Measurements from ENCODE around the gene TMC5.

Gene TMC5

GRCh38 chr16:19523559-19524355 is 106.1 kb downstream of the TMC5 start, which contains the start of gene CCP110:
TSS of gene CCP110 (plus strand) at chr16:19523942. CDS start at chr16:19527882, 3,940 bp downstream.
- DNase-seq, result peak; percentile 89 to 92 (median 91)
- H3K27me3 ChIP-seq (replicated peaks; ENCODE audit: control insufficient read depth, insufficient read depth, low read length, poor library complexity, severe bottlenecking), result no peaks in the 10 kb centered on the region
- H3K4me1 ChIP-seq (ENCODE audit: control insufficient read depth, insufficient read depth, low read length, poor library complexity, severe bottlenecking), result peaks cover 21% of the 10 kb centered on the region
- H3K36me3 ChIP-seq (ENCODE audit: control insufficient read depth, insufficient read depth, low read length), result peaks cover 2% of the 10 kb centered on the region
- no peaks in the 10 kb centered on the region for H3K9me3 ChIP-seq (ENCODE audit: control insufficient read depth, low read length)
- peak within 1 kb of the TSS; percentile 98 for H3K4me3 ChIP-seq (ENCODE audit: insufficient read depth, low read depth, low read length, poor library complexity, severe bottlenecking)
- peak within 1 kb of the TSS; percentile 67 for H3K27ac ChIP-seq (ENCODE audit: insufficient read depth, low read length, poor library complexity, severe bottlenecking)

DNA sequence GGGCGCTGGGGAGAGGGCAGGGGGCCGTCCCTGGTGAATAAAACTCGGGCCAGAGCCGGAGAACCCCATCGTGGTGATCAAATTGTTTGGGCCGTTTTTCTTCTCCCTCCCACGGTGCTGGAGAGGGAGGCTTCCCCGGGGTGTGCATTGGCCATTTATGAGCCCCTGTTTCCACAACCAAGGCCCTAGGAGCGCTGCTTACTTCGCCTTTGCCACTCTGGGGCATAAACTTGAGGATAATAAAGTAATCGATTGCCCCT is 106.6 kb downstream of the TMC5 start:
- Histone ChIP-seq H3K4me1 (ENCODE audit: control insufficient read depth, insufficient read depth, low read length, poor library complexity, severe bottlenecking) (peaks cover 21% of the 10 kb centered on the region), H3K9me3 (ENCODE audit: control insufficient read depth, low read length) (no peaks in the 10 kb centered on the region), H3K27ac (ENCODE audit: insufficient read depth, low read length, poor library complexity, severe bottlenecking) (peak overlapping the region; percentile 67), H3K36me3 (ENCODE audit: control insufficient read depth, insufficient read depth, low read length) (peaks cover 8% of the 10 kb centered on the region), H3K4me3 (ENCODE audit: insufficient read depth, low read depth, low read length, poor library complexity, severe bottlenecking) (peak overlapping the region; percentile 98), H3K27me3 (replicated peaks; ENCODE audit: control insufficient read depth, insufficient read depth, low read length, poor library complexity, severe bottlenecking) (no peaks in the 10 kb centered on the region)
- DNase-seq, result no peak

DNA sequence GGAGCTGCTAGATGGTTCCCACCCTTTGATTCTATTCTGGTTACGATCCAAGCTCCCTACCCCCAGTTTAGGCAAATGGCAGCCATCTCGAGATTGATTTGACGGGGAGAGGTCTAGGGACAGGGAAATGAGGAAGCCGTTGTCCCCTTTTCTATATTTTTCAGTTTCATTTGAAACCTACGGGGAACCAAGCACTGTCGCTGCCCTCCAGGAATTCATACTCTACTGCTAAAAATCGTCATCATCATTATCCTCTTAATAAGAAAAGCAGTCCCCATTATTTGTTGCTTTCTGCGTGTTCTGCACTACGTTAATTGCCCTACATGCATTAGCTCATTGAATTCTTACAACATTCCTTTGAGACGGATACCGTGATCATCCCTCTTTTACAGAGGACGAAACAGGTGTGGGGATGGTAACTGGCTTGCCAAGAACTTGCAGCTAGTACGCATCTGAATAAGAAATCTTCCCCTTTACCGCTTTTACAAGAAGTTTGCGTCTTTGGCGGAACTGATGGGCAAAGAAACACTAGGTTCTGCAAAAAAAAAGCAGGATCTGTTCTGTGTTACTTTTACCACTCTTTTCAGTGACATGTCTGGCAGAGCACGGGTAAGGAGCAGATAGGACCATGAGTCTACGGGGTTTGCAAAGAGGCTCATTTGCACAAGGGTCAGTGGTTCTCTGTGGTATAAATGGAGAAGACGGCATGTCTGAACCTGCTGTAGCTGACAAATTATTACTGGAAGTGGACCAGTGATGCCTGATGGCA is 107.1 kb downstream of the TMC5 start:
- peak overlapping the region; percentile 67 for H3K27ac ChIP-seq (ENCODE audit: insufficient read depth, low read length, poor library complexity, severe bottlenecking)
- H3K36me3 ChIP-seq (ENCODE audit: control insufficient read depth, insufficient read depth, low read length), result peaks cover 8% of the 10 kb centered on the region
- no peak for DNase-seq
- peak overlapping the region; percentile 98 for H3K4me3 ChIP-seq (ENCODE audit: insufficient read depth, low read depth, low read length, poor library complexity, severe bottlenecking)
- H3K9me3 ChIP-seq (ENCODE audit: control insufficient read depth, low read length), result no peaks in the 10 kb centered on the region
- peaks cover 21% of the 10 kb centered on the region for H3K4me1 ChIP-seq (ENCODE audit: control insufficient read depth, insufficient read depth, low read length, poor library complexity, severe bottlenecking)
- H3K27me3 ChIP-seq (replicated peaks; ENCODE audit: control insufficient read depth, insufficient read depth, low read length, poor library complexity, severe bottlenecking), result no peaks in the 10 kb centered on the region

DNA sequence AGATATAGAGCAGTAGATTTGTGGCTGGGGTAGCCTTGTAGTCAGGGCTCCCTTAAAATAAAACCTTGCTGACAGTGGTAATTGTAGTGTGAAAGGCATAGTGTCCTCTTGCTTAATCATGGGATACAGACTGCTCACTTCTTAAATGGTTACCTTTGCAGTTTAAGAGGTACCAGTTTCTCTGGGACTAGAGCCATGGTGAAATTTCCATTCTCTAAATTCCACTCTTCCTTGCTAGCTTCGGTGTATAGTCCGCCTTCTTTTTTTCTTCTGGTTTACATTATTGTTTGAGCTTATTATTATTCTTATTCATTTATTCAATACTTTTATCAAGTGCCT is 107.7 kb downstream of the TMC5 start:
- H3K36me3 ChIP-seq (ENCODE audit: control insufficient read depth, insufficient read depth, low read length), result peaks cover 8% of the 10 kb centered on the region
- H3K4me1 ChIP-seq (ENCODE audit: control insufficient read depth, insufficient read depth, low read length, poor library complexity, severe bottlenecking), result peaks cover 21% of the 10 kb centered on the region
- no peaks in the 10 kb centered on the region for H3K9me3 ChIP-seq (ENCODE audit: control insufficient read depth, low read length)
- no peaks in the 10 kb centered on the region for H3K27me3 ChIP-seq (replicated peaks; ENCODE audit: control insufficient read depth, insufficient read depth, low read length, poor library complexity, severe bottlenecking)
- DNase-seq, result no peak
- H3K27ac ChIP-seq (ENCODE audit: insufficient read depth, low read length, poor library complexity, severe bottlenecking), result no peak overlapping the region
- H3K4me3 ChIP-seq (ENCODE audit: insufficient read depth, low read depth, low read length, poor library complexity, severe bottlenecking), result no peak overlapping the region

DNA sequence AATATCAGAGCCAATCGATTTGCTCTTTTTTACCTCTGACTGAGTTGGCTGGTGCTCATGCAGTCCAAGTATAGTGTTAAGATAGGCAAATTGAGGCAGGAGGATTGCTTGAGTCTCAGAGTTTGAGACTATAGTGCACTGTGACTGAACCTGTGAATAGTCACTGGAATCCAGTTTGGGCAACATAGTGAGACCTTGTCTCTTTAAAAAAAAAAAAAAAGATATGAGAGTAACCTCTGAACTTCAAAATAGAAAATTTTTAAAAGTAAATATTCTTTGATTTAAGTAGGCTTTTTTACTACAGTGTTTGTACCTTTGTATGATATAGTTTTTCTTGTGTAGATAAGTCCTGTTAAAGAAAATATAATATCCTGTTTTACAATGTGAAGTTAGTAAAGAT is 109.5 kb downstream of the TMC5 start:
- DNase-seq, result no peak
- no peaks in the 10 kb centered on the region for H3K27me3 ChIP-seq (replicated peaks; ENCODE audit: control insufficient read depth, insufficient read depth, low read length, poor library complexity, severe bottlenecking)
- H3K4me3 ChIP-seq (ENCODE audit: insufficient read depth, low read depth, low read length, poor library complexity, severe bottlenecking), result no peak overlapping the region
- H3K4me1 ChIP-seq (ENCODE audit: control insufficient read depth, insufficient read depth, low read length, poor library complexity, severe bottlenecking), result peaks cover 10% of the 10 kb centered on the region
- H3K27ac ChIP-seq (ENCODE audit: insufficient read depth, low read length, poor library complexity, severe bottlenecking), result no peak overlapping the region
- H3K36me3 ChIP-seq (ENCODE audit: control insufficient read depth, insufficient read depth, low read length), result peaks cover 8% of the 10 kb centered on the region
- no peaks in the 10 kb centered on the region for H3K9me3 ChIP-seq (ENCODE audit: control insufficient read depth, low read length)

- Histone ChIP-seq H3K27ac (ENCODE audit: insufficient read depth, low read length, poor library complexity, severe bottlenecking) (no peak overlapping the region), H3K27me3 (replicated peaks; ENCODE audit: control insufficient read depth, insufficient read depth, low read length, poor library complexity, severe bottlenecking) (no peaks in the 10 kb centered on the region), H3K9me3 (ENCODE audit: control insufficient read depth, low read length) (no peaks in the 10 kb centered on the region), H3K36me3 (ENCODE audit: control insufficient read depth, insufficient read depth, low read length) (peaks cover 8% of the 10 kb centered on the region), H3K4me1 (ENCODE audit: control insufficient read depth, insufficient read depth, low read length, poor library complexity, severe bottlenecking) (peaks cover 8% of the 10 kb centered on the region), H3K4me3 (ENCODE audit: insufficient read depth, low read depth, low read length, poor library complexity, severe bottlenecking) (no peak overlapping the region)
- DNase-seq, result no peak
Observed at GRCh38 chr16:19528666-19529065, 111.0 kb downstream of the TMC5 start.

DNA sequence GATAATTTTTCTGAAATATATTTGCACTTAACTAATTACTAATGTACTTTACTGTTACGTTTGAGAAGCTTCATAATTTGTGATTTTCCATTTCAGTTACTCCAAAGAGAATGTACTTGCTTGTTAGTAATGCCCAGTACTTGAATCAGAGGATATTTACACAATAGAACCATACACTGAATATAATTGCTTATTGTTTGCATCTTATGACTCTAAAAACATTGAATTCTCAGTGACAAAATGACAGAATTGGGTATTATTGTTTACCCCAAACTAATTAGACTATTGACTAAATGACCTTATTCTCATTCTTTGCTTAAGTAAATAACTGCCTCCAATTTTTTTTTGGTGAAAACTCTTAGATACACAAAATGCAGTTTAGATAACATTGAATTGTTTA is 114.9 kb downstream of the TMC5 start:
- no peaks in the 10 kb centered on the region for H3K4me1 ChIP-seq (ENCODE audit: control insufficient read depth, insufficient read depth, low read length, poor library complexity, severe bottlenecking)
- H3K9me3 ChIP-seq (ENCODE audit: control insufficient read depth, low read length), result no peaks in the 10 kb centered on the region
- H3K36me3 ChIP-seq (ENCODE audit: control insufficient read depth, insufficient read depth, low read length), result peaks cover 18% of the 10 kb centered on the region
- H3K27me3 ChIP-seq (replicated peaks; ENCODE audit: control insufficient read depth, insufficient read depth, low read length, poor library complexity, severe bottlenecking), result no peaks in the 10 kb centered on the region
- H3K27ac ChIP-seq (ENCODE audit: insufficient read depth, low read length, poor library complexity, severe bottlenecking), result no peak overlapping the region
- no peak for DNase-seq
- no peak overlapping the region for H3K4me3 ChIP-seq (ENCODE audit: insufficient read depth, low read depth, low read length, poor library complexity, severe bottlenecking)

DNA sequence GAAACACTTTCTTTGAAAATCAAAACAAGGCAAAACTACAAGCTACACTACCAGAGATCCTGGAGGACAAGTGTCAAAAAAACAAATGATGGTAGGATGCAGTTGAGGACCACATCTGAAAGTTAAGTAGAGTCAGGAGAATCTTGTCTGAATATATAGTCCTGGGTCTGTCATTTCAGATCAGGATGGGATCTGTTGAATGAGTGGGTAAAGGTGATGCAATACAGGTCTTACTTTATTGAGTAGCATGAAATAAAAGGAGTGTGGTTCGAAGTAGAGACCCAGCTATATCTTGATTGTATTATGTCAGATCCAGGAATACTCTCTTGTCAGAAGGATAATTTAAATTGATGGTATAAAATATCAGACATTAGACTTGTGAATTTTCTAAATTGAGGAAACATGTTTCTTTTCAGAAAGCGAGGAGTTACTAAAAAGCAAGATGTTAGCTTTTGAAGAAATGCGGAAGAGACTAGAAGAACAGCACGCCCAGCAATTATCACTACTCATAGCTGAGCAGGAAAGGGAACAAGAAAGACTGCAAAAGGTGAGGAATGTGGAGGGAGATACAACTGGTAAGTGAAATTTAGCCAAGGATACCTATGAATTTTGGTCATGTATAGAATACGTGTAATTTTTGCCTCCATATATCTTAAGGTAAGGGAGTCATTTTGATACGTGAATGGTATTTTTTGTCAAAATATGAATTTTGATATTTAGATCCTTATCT is 122.7 kb downstream of the TMC5 start:
- no peak overlapping the region for H3K4me3 ChIP-seq (ENCODE audit: insufficient read depth, low read depth, low read length, poor library complexity, severe bottlenecking)
- H3K36me3 ChIP-seq (ENCODE audit: control insufficient read depth, insufficient read depth, low read length), result peaks cover 37% of the 10 kb centered on the region

DNA sequence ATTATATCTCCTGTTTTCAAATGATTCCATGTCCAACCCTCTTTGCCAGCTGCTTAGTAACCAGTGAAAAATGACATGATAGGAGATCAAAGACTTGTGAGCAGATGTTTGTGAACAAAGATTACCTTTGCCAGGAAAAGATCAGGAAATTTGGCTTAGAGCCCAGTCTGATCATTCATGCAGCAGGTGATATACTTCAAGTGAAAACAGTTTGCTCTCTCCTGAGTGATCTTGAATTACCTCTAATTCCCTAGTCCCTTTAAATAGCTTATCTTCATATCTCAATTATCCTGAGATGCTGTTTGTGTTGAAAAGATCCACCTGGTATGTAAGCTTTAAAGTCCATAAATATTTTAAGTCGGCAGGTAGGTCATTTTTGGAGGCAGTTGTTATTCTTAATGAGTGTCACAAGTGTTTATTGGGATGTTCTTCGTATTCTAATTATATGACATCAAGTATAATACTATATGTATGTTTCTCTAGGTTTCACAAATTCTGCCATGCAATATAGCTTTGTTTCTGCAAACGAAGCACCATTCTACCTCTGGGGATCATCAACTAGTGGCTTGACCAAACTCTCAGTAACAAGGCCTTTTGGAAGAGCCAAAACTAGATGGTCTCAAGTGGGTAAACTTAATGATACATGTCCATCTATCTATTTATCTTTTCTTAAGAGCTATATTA is 124.6 kb downstream of the TMC5 start:
- DNase-seq, result no peak
- Histone ChIP-seq H3K36me3 (ENCODE audit: control insufficient read depth, insufficient read depth, low read length) (peaks cover 38% of the 10 kb centered on the region), H3K4me1 (ENCODE audit: control insufficient read depth, insufficient read depth, low read length, poor library complexity, severe bottlenecking) (no peaks in the 10 kb centered on the region)

More for the DNA sequence above, 122.7 kb downstream of the TMC5 start:
- DNase-seq, result no peak
- no peaks in the 10 kb centered on the region for H3K27me3 ChIP-seq (replicated peaks; ENCODE audit: control insufficient read depth, insufficient read depth, low read length, poor library complexity, severe bottlenecking)
- no peak overlapping the region for H3K27ac ChIP-seq (ENCODE audit: insufficient read depth, low read length, poor library complexity, severe bottlenecking)
- H3K4me1 ChIP-seq (ENCODE audit: control insufficient read depth, insufficient read depth, low read length, poor library complexity, severe bottlenecking), result no peaks in the 10 kb centered on the region
- H3K9me3 ChIP-seq (ENCODE audit: control insufficient read depth, low read length), result no peaks in the 10 kb centered on the region

More for the DNA sequence above, 124.6 kb downstream of the TMC5 start:
- Histone ChIP-seq H3K9me3 (ENCODE audit: control insufficient read depth, low read length) (no peaks in the 10 kb centered on the region), H3K27ac (ENCODE audit: insufficient read depth, low read length, poor library complexity, severe bottlenecking) (no peak overlapping the region), H3K27me3 (replicated peaks; ENCODE audit: control insufficient read depth, insufficient read depth, low read length, poor library complexity, severe bottlenecking) (no peaks in the 10 kb centered on the region), H3K4me3 (ENCODE audit: insufficient read depth, low read depth, low read length, poor library complexity, severe bottlenecking) (no peak overlapping the region)

All from effector memory CD4-positive, alpha-beta T cell (primary cell).